LNCAP (cell line): ENCODE results near the gene TENM4.

Experiments used
- CTCF ChIP-seq: fragments of 450-650 bp; IDR thresholded peaks from 2 replicates; pipeline ENCODE4 v1.5.1; 2017; ENCODE audit warnings: mild to moderate bottlenecking

TENM4 gene

GRCh38 chr11:79266396-79266795 lies 174.4 kb downstream of the TENM4 start:
- no peak for TF ChIP-seq CTCF

GRCh38 chr11:79265756-79266322 lies 175.0 kb downstream of the TENM4 start:
- no peak for TF ChIP-seq CTCF

- TF ChIP-seq CTCF = no peak
Measured at GRCh38 chr11:79264284-79264683, 176.5 kb downstream of the TENM4 start.

- no peak for TF ChIP-seq CTCF
Measured at GRCh38 chr11:79263001-79263400, 177.8 kb downstream of the TENM4 start.

- TF ChIP-seq CTCF = no peak
Measured at GRCh38 chr11:79262221-79262620, 178.6 kb downstream of the TENM4 start.

- no peak for TF ChIP-seq CTCF
Measured at GRCh38 chr11:79261684-79262083, 179.1 kb downstream of the TENM4 start.

DNA sequence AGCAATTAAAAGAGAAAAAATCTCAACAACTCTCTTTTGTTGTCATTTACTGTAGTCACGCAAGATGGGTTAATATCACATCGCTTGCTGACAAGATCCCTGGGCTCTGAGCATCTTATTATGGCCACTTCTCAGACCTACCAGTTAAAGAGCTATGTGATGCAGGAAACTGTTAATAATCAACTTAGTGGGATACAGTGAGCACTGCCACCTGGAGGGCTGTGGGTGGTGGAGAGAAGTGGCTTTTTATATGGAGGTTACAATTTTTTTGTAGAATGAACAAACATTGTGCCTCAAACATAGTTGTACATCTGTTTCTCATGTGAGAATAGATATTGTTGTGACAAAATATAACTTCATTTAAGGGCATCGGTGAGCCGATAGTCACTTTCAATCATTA lies 181.0 kb downstream of the TENM4 start:
- TF ChIP-seq CTCF = no peak

DNA sequence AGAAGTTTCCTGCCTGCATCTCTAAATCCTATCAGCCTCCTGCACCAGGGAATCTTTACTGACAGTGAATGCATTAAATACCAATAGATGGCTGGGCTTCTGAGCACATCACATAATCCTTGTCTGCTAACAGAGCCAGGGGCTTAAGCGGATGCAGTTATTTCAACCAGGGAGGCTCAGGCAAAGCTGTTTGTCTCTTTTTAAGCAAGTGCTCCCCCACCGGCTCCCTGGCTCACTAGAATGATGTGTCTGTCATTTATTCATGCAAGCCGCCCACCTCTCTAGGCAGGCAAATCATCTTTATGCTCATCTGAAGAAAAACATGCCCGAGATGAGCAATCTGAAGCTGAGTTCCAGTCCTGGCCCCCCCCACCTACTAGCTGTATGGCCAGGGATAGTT lies 182.3 kb downstream of the TENM4 start:
- TF ChIP-seq CTCF = no peak
